A549 (cell line): Measurements from ENCODE around the gene ARL13B. TPM values are rescaled to one million over a fixed set of nuclear protein-coding genes. Genes with fewer than 3 reads are reported as not detected.

Experiments used
- ATAC-seq, 2 experiments: fragments of 200-7000 bp in 1 of 2; fragments of >200 bp in 1 of 2; cut with Nextera tagmentation in 1 of 2; cut with Tn5 transposase in 1 of 2; 3 replicates each; pipeline versions ENCODE4 v1.8.0 to v1.9.1; 2018 to 2020; ENCODE audit warnings: mild to moderate bottlenecking in 1 of 2, moderate library complexity in 1 of 2
- CTCF ChIA-PET: fragments of 300-600 bp; sonication (Branson Sonifier 250); formaldehyde crosslinking; extraction: SDS; loops from one replicate; lab custom pipeline; 2021; ENCODE audit warnings: antibody characterized with exemption, inconsistent platforms; lab: Yijun Ruan, JAX
- POLR2A ChIA-PET: fragments of 350-600 bp; formaldehyde crosslinking; extraction: SDS; loops from one replicate; lab custom pipeline; 2021; ENCODE audit warnings: antibody characterized with exemption, inconsistent platforms; lab: Yijun Ruan, JAX
- DNase-seq, 2 experiments: peaks; one replicate each; pipeline versions ENCODE4 v3.0.0 to v3.0.0-alpha.2; 2011 to 2016; ENCODE audit warnings: low read depth in 1 of 2, low spot score in 1 of 2
- FAIRE-seq: peaks from 2 replicates; lab custom pipeline; 2011; peaks lifted over from hg19 to GRCh38; lab: Jason Lieb, UNC
- H3K27ac ChIP-seq, 2 experiments: fragments of >200 bp; sonication (Bioruptor Twin); formaldehyde crosslinking; 3 replicates each; pipeline ENCODE4 v1.5.1; 2016 to 2017
- H3K4me1 ChIP-seq: fragments of >200 bp; sonication (Bioruptor Twin); formaldehyde crosslinking; 3 replicates; pipeline ENCODE4 v1.6.1; 2016
- H3K4me2 ChIP-seq: fragments of >200 bp; sonication (Bioruptor Twin); formaldehyde crosslinking; 3 replicates; pipeline ENCODE4 v1.6.1; 2016
- H3K4me3 ChIP-seq: fragments of >200 bp; sonication (Bioruptor Twin); formaldehyde crosslinking; 3 replicates; pipeline ENCODE4 v1.5.1; 2016
- H3K9me3 ChIP-seq: fragments of >200 bp; sonication (Bioruptor Twin); formaldehyde crosslinking; 3 replicates; pipeline ENCODE4 v1.6.1; 2016
- CBX2 ChIP-seq: fragments of 200-600 bp; sonication (generic); IDR thresholded peaks from 2 replicates; pipeline ENCODE4 v1.6.1; 2016; ENCODE audit warnings: low read depth, mild to moderate bottlenecking, borderline replicate concordance
- CBX8 ChIP-seq: fragments of 200-600 bp; sonication (generic); IDR thresholded peaks from 2 replicates; pipeline ENCODE4 v1.6.1; 2016
- CHD2 ChIP-seq: fragments of 150-350 bp; IDR thresholded peaks from 2 replicates; pipeline ENCODE4 v1.6.1; 2014; ENCODE audit warnings: low read length; ENCODE audit not compliant: partially characterized antibody
- CHD4 ChIP-seq: fragments of 200-600 bp; sonication (generic); IDR thresholded peaks from 2 replicates; pipeline ENCODE4 v1.6.1; 2016; ENCODE audit warnings: antibody characterized with exemption, mild to moderate bottlenecking, borderline replicate concordance
- E2F6 ChIP-seq: IDR thresholded peaks from 2 replicates; pipeline ENCODE4 v1.6.1; 2012; ENCODE audit warnings: low read depth, borderline replicate concordance
- FOSL2 ChIP-seq, 2 experiments: fragments of 450-650 bp in 1 of 2; fragments of >200 bp in 1 of 2; sonication (Bioruptor Twin) in 1 of 2; formaldehyde crosslinking; IDR thresholded peaks; 2 replicates each; pipeline versions ENCODE4 v1.5.0 to v1.6.1; 2016 to 2020; ENCODE audit warnings: mild to moderate bottlenecking in 1 of 2, moderate library complexity in 1 of 2
- FOXS1 ChIP-seq: fragments of 250-450 bp; sonication (Bioruptor Pico); IDR thresholded peaks from 2 replicates; pipeline ENCODE4 v1.5.0; 2020; ENCODE audit warnings: mild to moderate bottlenecking, moderate library complexity
- HDAC2 ChIP-seq: fragments of 200-600 bp; sonication (generic); IDR thresholded peaks from 2 replicates; pipeline ENCODE4 v1.6.1; 2016
- HEYL ChIP-seq: fragments of 250-450 bp; sonication (Bioruptor Pico); IDR thresholded peaks from 2 replicates; pipeline ENCODE4 v1.8.0; 2021; ENCODE audit warnings: mild to moderate bottlenecking, moderate library complexity
- HOXA7 ChIP-seq: fragments of 250-450 bp; sonication (Bioruptor Pico); IDR thresholded peaks from 2 replicates; pipeline ENCODE4 v1.5.0; 2020; ENCODE audit warnings: mild to moderate bottlenecking, moderate library complexity
- KDM1A ChIP-seq: fragments of 200-600 bp; sonication (generic); IDR thresholded peaks from 2 replicates; pipeline ENCODE4 v1.6.1; 2016; ENCODE audit warnings: low read depth, mild to moderate bottlenecking
- NPAS2 ChIP-seq: fragments of 250-450 bp; sonication (Bioruptor Pico); IDR thresholded peaks from 2 replicates; pipeline ENCODE4 v1.8.0; 2022; ENCODE audit warnings: mild to moderate bottlenecking, moderate library complexity, borderline replicate concordance
- PBX3 ChIP-seq: IDR thresholded peaks from 2 replicates; pipeline ENCODE4 v1.6.1; 2012
- POLR2A ChIP-seq: IDR thresholded peaks from 2 replicates; pipeline ENCODE4 v1.6.1; 2012; ENCODE audit warnings: mild to moderate bottlenecking, low read length
- RARB ChIP-seq: fragments of 250-450 bp; sonication (Bioruptor Pico); IDR thresholded peaks from 2 replicates; pipeline ENCODE4 v1.8.0; 2021; ENCODE audit warnings: mild to moderate bottlenecking, moderate library complexity
- RFX5 ChIP-seq: fragments of 450-650 bp; IDR thresholded peaks from 2 replicates; pipeline ENCODE4 v1.7.1; 2014; ENCODE audit warnings: antibody characterized with exemption, mild to moderate bottlenecking, moderate library complexity
- SREBF2 ChIP-seq: fragments of 450-650 bp; IDR thresholded peaks from 2 replicates; pipeline ENCODE4 v1.6.1; 2014; ENCODE audit warnings: mild to moderate bottlenecking, moderate library complexity
- USF2 ChIP-seq: fragments of 450-650 bp; IDR thresholded peaks from 2 replicates; pipeline ENCODE4 v1.6.1; 2014; ENCODE audit warnings: antibody characterized with exemption
- ZC3H11A ChIP-seq: fragments of 450-650 bp; IDR thresholded peaks from 2 replicates; pipeline ENCODE4 v1.6.1; 2014; ENCODE audit warnings: antibody characterized with exemption, mild to moderate bottlenecking
- ZFP36 ChIP-seq: fragments of 450-650 bp; IDR thresholded peaks from 2 replicates; pipeline ENCODE4 v1.6.1; 2014; ENCODE audit warnings: borderline replicate concordance; ENCODE audit not compliant: partially characterized antibody
- ZNF302 ChIP-seq: fragments of 250-450 bp; sonication (Bioruptor Pico); IDR thresholded peaks from 2 replicates; pipeline ENCODE4 v1.9.0; 2021; ENCODE audit warnings: inconsistent platforms, mild to moderate bottlenecking, moderate library complexity
- WGBS: methylation state at CpG from one replicate; pipeline ENCODE4 v1.1.6; 2017; ENCODE audit errors: missing lambda C conversion rate; 5-methylcytosine and 5-hydroxymethylcytosine counted together
- polyA plus RNA-seq, 4 experiments: library from polyadenylated mRNA; depleted of rRNA in 3 of 4; stranded (reverse); fragments of >200 nt; fragmentation: RNase III in 1 of 4; extraction: RNeasy Plus Mini Kit Qiagen cat#74134 plus additional on column Dnase treatment in 1 of 4; gene quantifications; 2 replicates in 3 of 4; 3 replicates in 1 of 4; pipeline ENCODE4 v1.2.3, GENCODE V29; 2011 to 2017
- TF ChIP-seq, protein P1 (sequence below): fragments of >200 bp; sonication (Bioruptor Twin); formaldehyde crosslinking; IDR thresholded peaks from 3 replicates; pipeline ENCODE4 v1.5.1; 2016
- TF ChIP-seq, protein P2 (sequence below): fragments of >200 bp; sonication (Bioruptor Twin); formaldehyde crosslinking; IDR thresholded peaks from 3 replicates; pipeline ENCODE4 v1.6.1; 2016

The ARL13B gene
- polyA plus RNA-seq, 2 of the 4 experiments (the other 2 are of a cell fraction) = 13.3 to 28.6 TPM

DNA sequence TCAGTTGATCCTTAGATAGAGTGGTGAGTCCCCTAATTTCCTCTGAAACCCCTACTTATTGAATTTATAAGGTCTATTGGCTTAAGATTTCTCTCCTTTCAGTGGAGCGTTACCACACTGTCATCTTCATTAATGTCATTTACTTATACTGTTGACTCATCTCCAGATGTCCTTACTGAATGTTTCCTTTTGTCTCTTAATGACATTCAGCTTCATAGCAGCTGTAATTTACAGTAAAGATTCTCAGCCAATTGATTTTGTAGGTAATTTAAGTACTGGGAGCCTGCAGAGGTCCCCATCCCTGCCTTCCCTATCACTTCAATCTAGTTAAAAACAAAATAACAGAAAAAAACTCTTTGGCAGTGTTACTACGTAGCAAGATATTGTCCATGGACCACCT is 29.7 kb downstream of the ARL13B start:
- H3K4me3 ChIP-seq = no peak overlapping the region
- 95% methylated on average over 2 of the region's 2 CpGs for WGBS
- POLR2A ChIA-PET = no interaction called here
- FAIRE-seq (no peak), DNase-seq (no peak), ATAC-seq (no peak)
- CTCF ChIA-PET = interaction anchor here (1.0 kb wide), 1 partner anchor 10 kb away, joined by 3 read pairs; no protein-coding TSS in a partner anchor
- H3K4me1 ChIP-seq = no peaks in the 10 kb centered on the region
- TF ChIP-seq HDAC2 = no peak
- no peak for TF ChIP-seq NPAS2 (CRISPR knock-in tag)
- no peak for TF ChIP-seq ZC3H11A
- TF ChIP-seq SREBF2 = no peak
- no peak for TF ChIP-seq ZFP36
- TF ChIP-seq FOXS1 (CRISPR knock-in tag) = no peak
- no peak for TF ChIP-seq POLR2A
- no peak for TF ChIP-seq RFX5
- TF ChIP-seq HEYL (CRISPR knock-in tag) = no peak
- TF ChIP-seq, protein P1, sequence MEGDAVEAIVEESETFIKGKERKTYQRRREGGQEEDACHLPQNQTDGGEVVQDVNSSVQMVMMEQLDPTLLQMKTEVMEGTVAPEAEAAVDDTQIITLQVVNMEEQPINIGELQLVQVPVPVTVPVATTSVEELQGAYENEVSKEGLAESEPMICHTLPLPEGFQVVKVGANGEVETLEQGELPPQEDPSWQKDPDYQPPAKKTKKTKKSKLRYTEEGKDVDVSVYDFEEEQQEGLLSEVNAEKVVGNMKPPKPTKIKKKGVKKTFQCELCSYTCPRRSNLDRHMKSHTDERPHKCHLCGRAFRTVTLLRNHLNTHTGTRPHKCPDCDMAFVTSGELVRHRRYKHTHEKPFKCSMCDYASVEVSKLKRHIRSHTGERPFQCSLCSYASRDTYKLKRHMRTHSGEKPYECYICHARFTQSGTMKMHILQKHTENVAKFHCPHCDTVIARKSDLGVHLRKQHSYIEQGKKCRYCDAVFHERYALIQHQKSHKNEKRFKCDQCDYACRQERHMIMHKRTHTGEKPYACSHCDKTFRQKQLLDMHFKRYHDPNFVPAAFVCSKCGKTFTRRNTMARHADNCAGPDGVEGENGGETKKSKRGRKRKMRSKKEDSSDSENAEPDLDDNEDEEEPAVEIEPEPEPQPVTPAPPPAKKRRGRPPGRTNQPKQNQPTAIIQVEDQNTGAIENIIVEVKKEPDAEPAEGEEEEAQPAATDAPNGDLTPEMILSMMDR = no peak
- TF ChIP-seq USF2 = no peak
- TF ChIP-seq CHD4 = no peak
- no peak for TF ChIP-seq ZNF302
- no peak overlapping the region for H3K27ac ChIP-seq
- H3K4me2 ChIP-seq = no peak overlapping the region
- H3K9me3 ChIP-seq = no peaks in the 10 kb centered on the region

DNA sequence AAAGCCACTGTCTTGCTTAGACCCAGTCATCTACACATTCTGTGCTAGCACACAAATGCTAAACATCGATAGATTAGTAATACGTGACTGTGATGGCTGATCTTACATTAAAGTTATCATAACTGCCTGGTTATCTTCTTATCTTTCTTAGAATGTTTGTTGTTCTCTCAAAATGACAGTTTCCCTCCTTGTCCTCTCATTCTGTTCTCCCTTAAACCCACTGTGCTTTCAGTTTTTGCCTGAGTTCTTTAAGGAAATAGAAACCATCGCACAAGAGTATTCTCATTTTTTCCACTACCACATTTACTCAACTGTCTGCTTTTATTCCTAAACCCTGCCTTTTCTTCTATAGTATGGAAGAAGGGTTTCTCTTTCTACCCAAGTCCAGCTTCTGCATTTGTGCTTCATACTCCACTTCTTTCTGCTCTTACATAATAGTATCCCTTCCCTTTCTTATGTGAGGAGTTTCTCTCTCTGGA is 31.3 kb downstream of the ARL13B start:
- FAIRE-seq (no peak), ATAC-seq (no peak), DNase-seq (no peak)
- WGBS = 95% methylated on average over 3 of the region's 3 CpGs
- no peaks in the 10 kb centered on the region for H3K9me3 ChIP-seq
- ChIA-PET CTCF (no interaction called here), POLR2A (no interaction called here)
- H3K27ac ChIP-seq = no peak overlapping the region
- H3K4me2 ChIP-seq = no peak overlapping the region
- no peak overlapping the region for H3K4me3 ChIP-seq
- TF ChIP-seq CHD2 (no peak), CBX8 (no peak), POLR2A (no peak), RARB (CRISPR knock-in tag) (no peak), SREBF2 (no peak), PBX3 (no peak), E2F6 (no peak), ZFP36 (no peak), CBX2 (no peak), NPAS2 (CRISPR knock-in tag) (no peak), ZC3H11A (no peak), ZNF302 (no peak), FOXS1 (CRISPR knock-in tag) (no peak), KDM1A (no peak), FOSL2 (IDR thresholded peaks at IDR 0.05) (no peak), FOSL2 (CRISPR knock-in tag; IDR thresholded peaks at IDR 0.05) (no peak), HOXA7 (CRISPR knock-in tag) (no peak)
- TF ChIP-seq, protein P2, sequence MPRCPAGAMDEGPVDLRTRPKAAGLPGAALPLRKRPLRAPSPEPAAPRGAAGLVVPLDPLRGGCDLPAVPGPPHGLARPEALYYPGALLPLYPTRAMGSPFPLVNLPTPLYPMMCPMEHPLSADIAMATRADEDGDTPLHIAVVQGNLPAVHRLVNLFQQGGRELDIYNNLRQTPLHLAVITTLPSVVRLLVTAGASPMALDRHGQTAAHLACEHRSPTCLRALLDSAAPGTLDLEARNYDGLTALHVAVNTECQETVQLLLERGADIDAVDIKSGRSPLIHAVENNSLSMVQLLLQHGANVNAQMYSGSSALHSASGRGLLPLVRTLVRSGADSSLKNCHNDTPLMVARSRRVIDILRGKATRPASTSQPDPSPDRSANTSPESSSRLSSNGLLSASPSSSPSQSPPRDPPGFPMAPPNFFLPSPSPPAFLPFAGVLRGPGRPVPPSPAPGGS = no peak
- no peaks in the 10 kb centered on the region for H3K4me1 ChIP-seq
